ENCODE measurements around the gene TMEM119. TPM values are rescaled to one million over a fixed set of nuclear protein-coding genes. Genes with fewer than 3 reads are reported as not detected.

Gene TMEM119
- total and polyA plus RNA-seq, 10 of the 15 experiments (the other 5 are each of a cell fraction or from before 2014, with no cell fraction given), result 0.11 to 0.44 (median 0.19) TPM; not detected in 5

- peaks cover 87% of the 10 kb centered on the region for H3K4me1 ChIP-seq (ENCODE audit: control insufficient read depth, insufficient read depth, low read length)
- H4K20me1 ChIP-seq (ENCODE audit: control insufficient read depth, insufficient read depth), result no peaks in the 10 kb centered on the region
- peak within 1 kb of the TSS; percentile 86 for H3K27ac ChIP-seq (ENCODE audit: control insufficient read depth, insufficient read depth)
- RAD21 ChIA-PET (ENCODE audit: unreplicated experiment), result interaction anchor here (0.7 to 17.3 kb wide), 12 partner anchors 15 to 217 kb away, joined by 3 to 413 read pairs (median 7); partner anchors contain the start of genes CORO1C, ISCU and SART3
- POLR2A ChIA-PET, result interaction anchor here (1.0 to 10.5 kb wide), 6 partner anchors 11 to 73 kb away, joined by 3 to 199 read pairs (median 7); partner anchors contain the start of genes ISCU and SART3
- SMC1A ChIA-PET (ENCODE audit: uncharacterized antibody, unreplicated experiment), result interaction anchor here (0.7 to 16.7 kb wide), 10 partner anchors 13 to 169 kb away, joined by 3 to 397 read pairs (median 5); partner anchors contain the start of genes ISCU and SART3
- peak; percentile 85 for FAIRE-seq
- peak; percentile 64 for ATAC-seq
- H3K79me2 ChIP-seq (ENCODE audit: control insufficient read depth, insufficient read depth, low read length), result peaks cover 31% of the 10 kb centered on the region
- H3K4me2 ChIP-seq (ENCODE audit: control insufficient read depth, insufficient read depth), result peak within 1 kb of the TSS; percentile 78
- H3K4me3 ChIP-seq, result peak within 1 kb of the TSS; percentile 76
- H3K36me3 ChIP-seq (ENCODE audit: control insufficient read depth in 2 of 2, insufficient read depth in 2 of 2, low read length in 1 of 2), result no peaks in the 10 kb centered on the region
- H2AFZ ChIP-seq (ENCODE audit: control insufficient read depth, low read depth, low read length), result no peak within 1 kb of the TSS
- no peaks in the 10 kb centered on the region for H3K9me3 ChIP-seq (replicated peaks; ENCODE audit: control insufficient read depth, insufficient read depth, low read length)
- intact Hi-C loops (cut with micrococcal nuclease; ENCODE audit: unreplicated experiment), result loop anchor here (2.0 to 10.0 kb wide), 4 partner anchors 57 to 461 kb away; partner anchors contain the start of genes ALKBH2, CMKLR1 and UNG
- CTCF ChIA-PET, result interaction anchor here (0.7 to 17.2 kb wide), 9 partner anchors 15 to 317 kb away, joined by 3 to 244 read pairs (median 4); partner anchors contain the start of gene ISCU
- in situ Hi-C loops (cut with MboI), result loop anchor here (10.0 kb wide), 1 partner anchor 461 kb away; the partner anchor contains the start of genes ALKBH2 and UNG
- peak; percentile 99 for DNase-seq (ENCODE audit: low read depth, low spot score)
- no peaks in the 10 kb centered on the region for H3K27me3 ChIP-seq (replicated peaks in 1 of 2; ENCODE audit: control insufficient read depth in 2 of 2, insufficient read depth in 2 of 2, low read length in 1 of 2)
- peak within 1 kb of the TSS; percentile 62 for H3K9ac ChIP-seq (ENCODE audit: control insufficient read depth, insufficient read depth, low read length)
- 2% methylated on average over 13 of the region's 14 CpGs for WGBS (ENCODE audit: insufficient coverage, insufficient replicate concordance, low lambda C conversion rate, missing lambda C conversion rate)
- BruUV-seq (replicated peaks), result no TSS peak
- TF ChIP-seq, protein P1, sequence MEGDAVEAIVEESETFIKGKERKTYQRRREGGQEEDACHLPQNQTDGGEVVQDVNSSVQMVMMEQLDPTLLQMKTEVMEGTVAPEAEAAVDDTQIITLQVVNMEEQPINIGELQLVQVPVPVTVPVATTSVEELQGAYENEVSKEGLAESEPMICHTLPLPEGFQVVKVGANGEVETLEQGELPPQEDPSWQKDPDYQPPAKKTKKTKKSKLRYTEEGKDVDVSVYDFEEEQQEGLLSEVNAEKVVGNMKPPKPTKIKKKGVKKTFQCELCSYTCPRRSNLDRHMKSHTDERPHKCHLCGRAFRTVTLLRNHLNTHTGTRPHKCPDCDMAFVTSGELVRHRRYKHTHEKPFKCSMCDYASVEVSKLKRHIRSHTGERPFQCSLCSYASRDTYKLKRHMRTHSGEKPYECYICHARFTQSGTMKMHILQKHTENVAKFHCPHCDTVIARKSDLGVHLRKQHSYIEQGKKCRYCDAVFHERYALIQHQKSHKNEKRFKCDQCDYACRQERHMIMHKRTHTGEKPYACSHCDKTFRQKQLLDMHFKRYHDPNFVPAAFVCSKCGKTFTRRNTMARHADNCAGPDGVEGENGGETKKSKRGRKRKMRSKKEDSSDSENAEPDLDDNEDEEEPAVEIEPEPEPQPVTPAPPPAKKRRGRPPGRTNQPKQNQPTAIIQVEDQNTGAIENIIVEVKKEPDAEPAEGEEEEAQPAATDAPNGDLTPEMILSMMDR (IDR thresholded peaks at IDR 0.05 in 2 of 3, conservative IDR thresholded peaks at IDR 0.05 in 1 of 3; ENCODE audit: control insufficient read depth in 2 of 3, extremely low read depth in 1 of 3, insufficient read depth in 1 of 3, low read depth in 3 of 3, low read length in 3 of 3), result peak; percentile 32 to 41 (median 36); a peak in 3 of 6 replicates
- no peak for TF ChIP-seq PRDM15 (CRISPR knock-in tag; IDR thresholded peaks at IDR 0.05)
- TF ChIP-seq KLF5 (IDR thresholded peaks at IDR 0.05; ENCODE audit: partially characterized antibody), result peak; percentile 86
- peak; percentile 95 for TF ChIP-seq CBFB (IDR thresholded peaks at IDR 0.05; ENCODE audit: low read depth)
- no peak for TF ChIP-seq HDAC6 (IDR thresholded peaks at IDR 0.05; ENCODE audit: unreplicated experiment)
- no peak for TF ChIP-seq NFYA (IDR thresholded peaks at IDR 0.05; ENCODE audit: borderline replicate concordance, low read depth, low read length)
- TF ChIP-seq, protein P2, sequence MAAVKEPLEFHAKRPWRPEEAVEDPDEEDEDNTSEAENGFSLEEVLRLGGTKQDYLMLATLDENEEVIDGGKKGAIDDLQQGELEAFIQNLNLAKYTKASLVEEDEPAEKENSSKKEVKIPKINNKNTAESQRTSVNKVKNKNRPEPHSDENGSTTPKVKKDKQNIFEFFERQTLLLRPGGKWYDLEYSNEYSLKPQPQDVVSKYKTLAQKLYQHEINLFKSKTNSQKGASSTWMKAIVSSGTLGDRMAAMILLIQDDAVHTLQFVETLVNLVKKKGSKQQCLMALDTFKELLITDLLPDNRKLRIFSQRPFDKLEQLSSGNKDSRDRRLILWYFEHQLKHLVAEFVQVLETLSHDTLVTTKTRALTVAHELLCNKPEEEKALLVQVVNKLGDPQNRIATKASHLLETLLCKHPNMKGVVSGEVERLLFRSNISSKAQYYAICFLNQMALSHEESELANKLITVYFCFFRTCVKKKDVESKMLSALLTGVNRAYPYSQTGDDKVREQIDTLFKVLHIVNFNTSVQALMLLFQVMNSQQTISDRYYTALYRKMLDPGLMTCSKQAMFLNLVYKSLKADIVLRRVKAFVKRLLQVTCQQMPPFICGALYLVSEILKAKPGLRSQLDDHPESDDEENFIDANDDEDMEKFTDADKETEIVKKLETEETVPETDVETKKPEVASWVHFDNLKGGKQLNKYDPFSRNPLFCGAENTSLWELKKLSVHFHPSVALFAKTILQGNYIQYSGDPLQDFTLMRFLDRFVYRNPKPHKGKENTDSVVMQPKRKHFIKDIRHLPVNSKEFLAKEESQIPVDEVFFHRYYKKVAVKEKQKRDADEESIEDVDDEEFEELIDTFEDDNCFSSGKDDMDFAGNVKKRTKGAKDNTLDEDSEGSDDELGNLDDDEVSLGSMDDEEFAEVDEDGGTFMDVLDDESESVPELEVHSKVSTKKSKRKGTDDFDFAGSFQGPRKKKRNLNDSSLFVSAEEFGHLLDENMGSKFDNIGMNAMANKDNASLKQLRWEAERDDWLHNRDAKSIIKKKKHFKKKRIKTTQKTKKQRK (IDR thresholded peaks at IDR 0.05; ENCODE audit: low read depth, low read length), result no peak
- TF ChIP-seq KAT2A (conservative IDR thresholded peaks at IDR 0.05; ENCODE audit: control insufficient read depth, low read depth, low read length), result no peak
- peak; percentile 97 for TF ChIP-seq MTA2 (IDR thresholded peaks at IDR 0.05; ENCODE audit: low read depth)
- TF ChIP-seq TBL1XR1 (IDR thresholded peaks at IDR 0.05; ENCODE audit: low read depth, low read length), result peak; percentile 97
- TF ChIP-seq SPI1 (IDR thresholded peaks at IDR 0.05; ENCODE audit: borderline replicate concordance, insufficient read depth, low read depth, low read length), result peak; percentile 94
- TF ChIP-seq SUZ12 (IDR thresholded peaks at IDR 0.05; ENCODE audit: unreplicated experiment), result no peak
Observed at GRCh38 chr12:108633534-108634248, 35.8 kb upstream of the TMEM119 start, which contains the start of gene SELPLG. Gene SELPLG, minus strand, starts transcription at chr12:108633894. Its CDS starts 9,587 bp downstream, at chr12:108624307.

All from GM12878 (cell line).